GM18951 (cell line): Measurements from ENCODE around the gene GLIPR1L2.
"Not testable (repeated sequence)": the region's sequence is repeated elsewhere in the genome, so short reads cannot be mapped to it uniquely, and the experiment has no call there.

Experiments
- POLR2A ChIP-seq: IDR thresholded peaks from 4 replicates; pipeline ENCODE4 v1.6.1; 2011; ENCODE audit warnings: mild to moderate bottlenecking; ENCODE audit not compliant: insufficient read length, insufficient read depth; ENCODE audit errors: extremely low read depth
- in situ Hi-C: fragments of 300-500 bp; cut with MboI; formaldehyde crosslinking; loops from one replicate; pipeline ENCODE4 v1.12.0; 2022; ENCODE audit warnings: low sequenced_read_pairs, mixed read lengths, inconsistent platforms; ENCODE audit not compliant: unreplicated experiment

The GLIPR1L2 gene

GRCh38 chr12:75390156-75390898 lies 562 bp upstream of the GLIPR1L2 start:
- TF ChIP-seq POLR2A, result no peak
- in situ Hi-C loops, result no loop called here

GRCh38 chr12:75404231-75404630 lies 13.3 kb downstream of the GLIPR1L2 start:
- no peak for TF ChIP-seq POLR2A
- in situ Hi-C loops, result no loop called here

- in situ Hi-C loops, result no loop called here
- TF ChIP-seq POLR2A, result no peak
Measured at GRCh38 chr12:75407683-75408082, 16.8 kb downstream of the GLIPR1L2 start.

GRCh38 chr12:75409830-75410229 lies 18.9 kb downstream of the GLIPR1L2 start:
- in situ Hi-C loops, result no loop called here
- TF ChIP-seq POLR2A, result no peak

GRCh38 chr12:75414671-75415070 lies 23.8 kb downstream of the GLIPR1L2 start:
- in situ Hi-C loops, result no loop called here
- no peak for TF ChIP-seq POLR2A

- no peak for TF ChIP-seq POLR2A
- in situ Hi-C loops, result no loop called here
Measured at GRCh38 chr12:75419841-75420240, 29.0 kb downstream of the GLIPR1L2 start.

- no peak for TF ChIP-seq POLR2A
- in situ Hi-C loops, result no loop called here
Measured at GRCh38 chr12:75427491-75427890, 36.6 kb downstream of the GLIPR1L2 start.

GRCh38 chr12:75428767-75429166 lies 37.9 kb downstream of the GLIPR1L2 start:
- TF ChIP-seq POLR2A, result no peak
- in situ Hi-C loops, result no loop called here

- in situ Hi-C loops, result no loop called here
Measured at GRCh38 chr12:75432924-75433323, 42.0 kb downstream of the GLIPR1L2 start.

GRCh38 chr12:75437564-75437963 lies 46.7 kb downstream of the GLIPR1L2 start:
- in situ Hi-C loops, result no loop called here
- TF ChIP-seq POLR2A, result no peak

More at GRCh38 chr12:75432924-75433323, 42.0 kb downstream of the GLIPR1L2 start:
- no peak for TF ChIP-seq POLR2A

- TF ChIP-seq POLR2A, result no peak
- in situ Hi-C loops, result no loop called here
Measured at GRCh38 chr12:75438059-75438754, 47.3 kb downstream of the GLIPR1L2 start.

GRCh38 chr12:75439048-75439447 lies 48.2 kb downstream of the GLIPR1L2 start:
- TF ChIP-seq POLR2A, result no peak
- in situ Hi-C loops, result no loop called here

- in situ Hi-C loops, result no loop called here
Measured at GRCh38 chr12:75439930-75440329, 49.0 kb downstream of the GLIPR1L2 start.

GRCh38 chr12:75441687-75442449 lies 51.0 kb downstream of the GLIPR1L2 start:
- in situ Hi-C loops, result not testable (repeated sequence)

More at GRCh38 chr12:75439930-75440329, 49.0 kb downstream of the GLIPR1L2 start:
- TF ChIP-seq POLR2A, result no peak

GRCh38 chr12:75442454-75442853 lies 51.6 kb downstream of the GLIPR1L2 start:
- in situ Hi-C loops, result not testable (repeated sequence)
